GM18907 (cell line): Measurements from ENCODE around the gene PHF14.
A peak's percentile ranks its signal among the peaks of the same experiment; 100 is the strongest.

ENCODE experiments used
- ATAC-seq: cut with Tn5 transposase; IDR thresholded peaks from one replicate; pipeline ENCODE4 v1.9.1; 2021; ENCODE audit warnings: mild to moderate bottlenecking, moderate library complexity; ENCODE audit not compliant: unreplicated experiment

PHF14 gene

DNA sequence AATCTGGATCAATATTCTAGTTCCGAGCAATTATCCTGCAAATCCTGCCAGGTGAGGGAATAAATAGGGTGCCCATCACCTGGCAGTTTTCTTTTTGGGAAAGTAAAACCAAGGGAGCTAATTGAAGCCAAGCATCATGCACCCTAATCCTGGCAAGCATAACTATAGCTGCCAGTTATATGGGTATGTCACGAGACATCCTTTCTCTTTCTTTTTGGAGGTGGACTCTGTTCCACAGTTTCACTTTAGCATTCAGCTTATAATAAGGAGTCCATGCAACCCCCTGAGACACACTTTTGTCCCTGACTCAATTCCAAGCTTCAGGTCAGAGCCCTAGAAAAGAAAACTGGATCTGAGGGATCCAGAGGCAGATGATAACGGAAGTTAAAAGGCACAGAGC lies 222.5 kb downstream of the PHF14 start:
- no peak for ATAC-seq

DNA sequence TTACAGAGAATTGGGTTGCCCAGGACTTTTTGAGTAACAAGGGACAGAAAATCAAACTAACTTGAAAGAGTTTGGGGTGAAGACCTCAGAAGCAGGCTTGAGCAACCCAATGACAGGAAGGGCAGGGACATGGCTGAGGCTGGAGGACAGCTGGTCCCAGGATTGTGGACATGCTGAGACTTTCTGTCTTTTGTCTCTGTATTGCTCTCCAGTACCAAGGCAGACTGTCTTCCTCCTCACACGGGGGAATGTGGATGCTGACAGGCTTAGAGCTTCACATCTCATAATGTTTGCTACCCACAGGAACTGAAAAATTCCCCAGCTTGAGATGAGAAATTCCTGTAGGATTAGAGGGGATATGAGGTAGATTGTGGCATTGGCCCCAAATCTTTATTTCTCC lies 229.6 kb downstream of the PHF14 start:
- ATAC-seq: no peak

DNA sequence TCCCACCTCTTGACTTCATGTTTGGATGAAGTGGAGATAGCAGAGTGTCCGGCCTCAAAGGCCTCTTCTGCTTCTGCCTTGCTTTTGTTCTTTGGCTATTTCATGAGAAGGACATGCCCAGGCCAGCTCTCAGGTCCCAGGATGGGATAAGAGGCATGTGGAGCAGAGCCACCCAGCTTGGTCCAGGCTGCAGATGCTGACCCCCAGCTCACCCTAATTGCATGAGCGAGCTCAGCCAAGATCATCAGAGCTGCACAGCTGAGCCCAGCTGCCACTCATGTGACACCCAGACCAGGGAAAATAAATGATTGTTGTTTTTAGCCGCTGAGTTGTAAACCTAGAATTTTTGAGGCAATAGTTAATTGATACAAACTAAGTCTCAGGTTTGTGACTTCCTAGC lies 230.0 kb downstream of the PHF14 start:
- no peak for ATAC-seq

DNA sequence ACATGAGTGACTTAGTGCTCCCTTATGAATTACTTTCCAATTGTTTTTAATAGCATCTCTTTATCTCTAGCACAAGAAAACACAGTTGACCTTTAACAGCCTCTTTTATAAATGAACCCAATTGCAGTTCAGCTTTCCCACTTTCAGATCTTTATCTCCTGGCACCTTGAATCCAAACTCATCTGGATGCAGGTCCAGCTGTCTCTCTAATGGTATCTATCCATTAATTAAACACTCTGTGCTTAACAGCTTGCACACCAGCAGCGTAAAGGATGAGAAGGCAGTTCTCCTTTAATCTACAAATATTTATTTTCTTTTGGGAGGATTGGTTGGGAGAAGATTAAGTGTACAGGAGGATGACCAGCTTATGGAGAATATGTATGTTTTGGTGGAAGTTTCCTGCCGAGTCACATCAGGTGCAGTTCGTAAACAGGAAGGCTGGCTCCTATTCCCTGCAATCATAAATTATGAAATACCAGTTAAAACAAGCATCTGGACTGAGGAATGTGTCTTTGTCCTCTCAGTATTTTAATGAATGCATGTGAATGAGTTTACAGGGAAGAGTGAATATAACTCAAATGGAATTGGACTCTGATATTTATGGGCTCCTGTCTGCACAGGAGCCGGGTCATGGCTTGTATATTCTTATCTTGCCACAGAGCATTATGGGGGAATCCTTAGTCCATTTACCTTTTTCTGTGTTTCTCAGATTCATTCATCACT lies 232.7 kb downstream of the PHF14 start:
- ATAC-seq: no peak

DNA sequence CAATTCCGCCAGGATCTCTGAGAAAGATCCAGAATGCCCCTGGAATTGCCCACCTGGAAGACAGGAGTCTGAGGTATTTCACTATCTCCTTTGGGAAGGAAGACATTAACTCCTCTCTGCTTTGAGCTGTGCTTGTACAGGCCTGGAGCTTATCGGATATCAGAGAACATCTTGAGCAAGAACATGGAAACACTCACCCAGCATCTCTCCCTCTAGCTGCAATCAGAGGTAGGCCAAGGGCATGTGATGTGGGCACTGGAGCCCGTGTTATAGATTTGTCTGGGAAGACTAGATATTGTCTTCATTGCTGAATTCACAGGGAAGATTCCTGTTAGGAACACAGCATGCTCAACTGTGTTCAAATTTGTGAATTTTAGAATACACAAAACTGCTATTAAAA lies 233.9 kb downstream of the PHF14 start:
- no peak for ATAC-seq

DNA sequence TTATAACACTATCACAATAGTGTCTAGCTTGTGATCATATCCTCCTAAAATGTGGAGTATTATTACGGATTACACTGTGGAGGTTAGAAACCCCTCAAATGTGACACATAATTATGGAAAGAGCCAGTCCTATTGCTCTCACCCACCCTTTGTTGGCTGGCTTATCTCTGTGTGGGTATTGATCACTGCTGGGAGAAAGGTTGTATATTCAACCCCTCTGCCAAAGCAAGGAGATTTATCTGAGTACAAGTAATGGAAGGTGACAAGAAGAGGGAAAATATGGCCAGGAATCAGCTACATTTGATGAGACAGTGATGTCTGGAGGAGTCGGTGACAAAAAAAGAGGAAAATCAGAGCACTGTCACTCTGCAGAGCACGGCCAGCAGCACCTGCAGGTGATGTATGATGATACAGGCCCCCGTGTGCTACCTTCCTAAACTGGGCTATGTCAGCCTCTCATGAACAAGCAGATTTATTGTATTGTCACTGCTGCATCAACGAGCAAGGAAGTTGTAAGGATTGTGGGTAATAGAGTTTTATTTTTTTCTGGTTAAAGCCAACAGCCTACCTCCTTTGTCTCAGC lies 235.3 kb downstream of the PHF14 start:
- ATAC-seq: no peak

DNA sequence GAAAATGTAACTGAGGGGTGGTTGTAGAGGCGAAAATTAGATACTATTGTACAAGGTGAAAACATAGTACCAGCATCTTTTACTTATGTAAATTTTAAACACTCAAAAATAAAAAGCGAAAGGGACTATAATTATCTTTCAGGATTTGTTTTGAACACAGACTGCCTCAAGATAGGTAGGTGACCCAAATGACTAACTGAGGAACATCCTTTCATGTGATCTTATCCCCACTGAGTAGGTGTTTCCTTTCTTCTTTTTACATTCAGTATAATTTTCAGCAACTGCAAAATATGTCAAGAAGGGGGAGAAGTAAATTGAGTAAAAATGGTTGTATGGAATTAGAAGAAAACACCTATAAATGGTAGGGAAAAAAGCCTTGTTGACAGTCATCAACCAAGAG lies 236.7 kb downstream of the PHF14 start:
- no peak for ATAC-seq

DNA sequence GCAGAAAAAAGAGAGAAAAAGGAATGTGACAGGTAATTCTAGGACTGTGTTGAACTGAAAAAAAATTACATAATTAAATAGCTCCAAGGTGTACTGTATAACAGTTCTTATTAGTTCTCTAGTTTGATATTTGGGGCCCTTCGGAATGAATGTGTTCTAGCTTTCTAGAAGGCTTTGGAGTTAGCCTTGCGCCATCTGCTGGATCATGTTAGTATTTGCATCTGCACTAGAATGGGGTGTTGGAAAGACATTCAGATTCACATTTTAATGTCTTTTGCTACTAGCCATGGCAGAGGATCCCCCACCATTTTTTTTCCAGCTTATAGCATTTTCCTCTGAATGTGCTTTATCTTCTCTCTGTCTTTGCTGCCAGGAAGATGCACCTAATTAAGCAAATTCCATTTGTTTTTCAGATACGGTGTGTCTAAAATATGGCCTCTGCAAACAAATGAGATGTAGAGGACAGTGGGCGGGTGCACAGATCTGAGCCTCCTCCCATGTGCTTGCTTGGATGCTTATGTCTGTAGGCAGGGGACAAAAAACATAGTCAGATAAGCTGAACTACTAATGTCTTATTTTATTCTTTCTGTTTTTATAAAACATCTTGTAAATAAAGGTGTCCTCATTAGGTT lies 238.5 kb downstream of the PHF14 start:
- peak; percentile 89 for ATAC-seq

DNA sequence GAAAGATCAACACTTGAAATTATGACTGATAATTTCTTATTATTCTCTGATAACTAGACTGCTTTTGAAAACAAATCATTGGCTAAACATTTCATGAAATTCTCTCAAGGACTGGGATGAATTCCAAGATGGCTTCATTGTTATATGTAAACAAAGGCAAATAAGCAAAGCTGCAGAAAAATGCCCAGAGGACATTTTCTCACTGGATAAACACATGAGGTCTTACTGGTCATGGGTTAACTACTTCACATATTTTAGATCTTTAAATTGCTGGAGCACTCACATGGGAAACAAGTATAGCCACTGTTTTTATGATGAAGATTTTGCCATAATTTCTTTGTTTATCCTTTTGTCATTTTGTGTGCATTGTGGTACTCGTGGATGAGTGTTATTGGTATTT lies 239.1 kb downstream of the PHF14 start:
- no peak for ATAC-seq

DNA sequence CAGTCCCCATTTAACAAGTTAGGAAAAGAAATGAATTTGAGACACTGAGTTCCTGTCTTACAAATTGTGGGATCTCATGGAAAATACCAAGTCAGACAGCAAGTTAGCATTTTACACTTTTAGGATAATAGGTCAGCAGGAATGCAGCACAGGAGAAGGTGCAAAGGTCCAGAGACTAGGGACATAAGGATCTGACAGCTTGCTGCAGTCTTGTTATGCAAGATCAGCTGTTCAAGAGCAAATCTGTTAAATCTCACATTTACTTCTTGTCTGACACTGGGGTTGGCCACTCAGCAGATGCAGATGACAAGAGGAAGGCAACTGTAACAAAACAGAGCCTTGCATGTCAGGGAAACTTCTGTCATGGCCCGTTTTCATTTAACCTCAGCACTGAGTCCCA lies 239.6 kb downstream of the PHF14 start:
- ATAC-seq: no peak

DNA sequence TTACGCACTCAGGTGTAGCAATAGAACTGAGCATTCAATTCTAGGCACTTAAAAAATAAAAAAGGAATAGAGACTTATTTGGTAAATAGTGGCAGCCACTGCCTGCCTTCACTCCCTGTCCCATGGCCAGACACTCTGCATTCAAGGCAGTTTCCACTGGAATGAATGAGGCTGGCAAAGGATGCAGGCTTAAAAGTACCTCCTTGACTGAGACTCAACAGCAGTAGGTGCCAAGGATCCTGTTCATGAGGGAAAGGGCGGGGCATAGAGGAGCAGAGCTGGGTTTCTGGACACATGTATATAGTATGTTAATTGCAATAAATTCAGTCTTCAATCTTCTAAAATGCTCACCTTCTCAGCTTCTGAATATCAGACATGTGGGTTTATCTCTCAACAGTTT lies 242.6 kb downstream of the PHF14 start:
- no peak for ATAC-seq

DNA sequence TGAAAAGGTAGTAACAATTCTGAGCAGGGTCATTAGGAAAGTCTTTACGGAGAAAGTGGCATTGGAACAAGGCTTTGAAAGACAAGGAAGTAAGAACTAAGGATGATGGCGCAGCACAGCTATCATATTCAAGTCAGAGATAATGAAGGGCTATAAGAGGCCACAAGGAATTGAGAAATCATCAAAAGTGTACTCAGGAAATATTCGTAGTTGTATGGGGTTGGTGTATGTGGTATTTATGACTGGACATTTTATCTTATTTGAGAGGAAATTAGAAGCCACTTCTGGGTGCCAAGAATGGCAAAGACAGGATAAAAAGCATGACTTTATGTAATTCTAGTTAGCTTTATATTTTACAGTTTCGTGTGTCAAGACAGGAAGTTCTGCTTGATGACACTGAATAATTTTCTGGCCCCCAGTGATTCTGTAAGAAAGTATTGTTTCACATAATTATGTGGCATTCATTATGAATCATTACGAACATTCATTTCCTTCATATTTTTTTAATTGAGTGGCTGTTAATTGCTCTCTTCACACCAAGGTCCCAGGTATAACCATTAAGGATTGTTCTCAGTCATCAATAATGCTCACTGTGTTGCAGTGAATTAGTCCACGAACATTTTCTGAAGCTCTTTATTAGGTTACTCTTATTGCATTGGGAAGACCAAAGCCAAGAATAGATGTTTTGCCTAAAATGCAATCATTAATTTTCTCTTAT lies 244.3 kb downstream of the PHF14 start:
- no peak for ATAC-seq
